ENCODE results near the gene ACTA2.
A peak's percentile ranks its signal among the peaks of the same experiment; 100 is the strongest.

Gene ACTA2

DNA sequence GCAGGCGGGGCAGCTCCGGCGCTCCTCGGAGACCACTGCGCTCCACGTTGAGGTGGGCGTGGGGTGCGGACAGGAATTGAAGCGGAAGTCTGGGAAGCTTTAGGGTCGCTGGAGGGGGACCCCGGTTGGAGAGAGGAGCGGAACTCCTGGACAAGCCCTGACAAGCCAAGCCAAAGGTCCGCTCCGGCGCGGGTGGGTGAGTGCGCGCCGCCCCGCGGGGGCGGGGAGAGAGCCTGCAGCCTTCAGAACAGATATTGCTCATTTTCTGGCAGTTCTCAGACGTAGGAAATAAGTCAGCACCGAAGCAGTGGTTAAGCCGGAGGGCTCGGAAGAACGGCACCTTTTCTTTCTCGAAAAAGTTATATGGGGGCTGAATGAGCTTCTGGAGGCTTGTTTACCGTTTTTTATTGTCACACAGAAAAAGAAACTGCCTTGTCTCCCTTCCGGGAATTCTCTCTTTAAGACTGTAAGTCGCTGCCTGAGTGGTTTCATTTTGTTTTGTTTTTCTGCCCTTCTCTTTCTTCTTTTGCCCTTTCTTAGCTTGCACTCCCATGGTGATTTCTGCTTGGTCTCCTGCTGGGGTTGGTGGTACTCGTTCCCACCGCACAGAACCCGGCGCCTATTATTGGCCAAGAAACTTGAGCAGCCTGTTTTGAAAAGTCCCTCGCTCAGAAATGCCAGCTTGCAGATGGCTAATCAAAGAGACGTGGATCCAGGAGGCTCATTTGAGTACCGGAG lies 38.8 kb upstream of the ACTA2 start:
- H3K4me1 ChIP-seq, result peaks cover 30% of the 10 kb centered on the region
- H3K9ac ChIP-seq, result peak overlapping the region; percentile 66
- H4K20me1 ChIP-seq, result no peaks in the 10 kb centered on the region
- no peaks in the 10 kb centered on the region for H3K27me3 ChIP-seq
- H3K9me3 ChIP-seq, result no peaks in the 10 kb centered on the region
- TF ChIP-seq Cebpa-rat (IDR thresholded peaks at IDR 0.05), result no peak
- H3K27ac ChIP-seq, result peak overlapping the region; percentile 33; the same call in 1 of the 2 replicates
- peak overlapping the region; percentile 88 for H3K4me2 ChIP-seq
- no peaks in the 10 kb centered on the region for H3K36me3 ChIP-seq
- H3K4me3 ChIP-seq, result peak overlapping the region; percentile 75

DNA sequence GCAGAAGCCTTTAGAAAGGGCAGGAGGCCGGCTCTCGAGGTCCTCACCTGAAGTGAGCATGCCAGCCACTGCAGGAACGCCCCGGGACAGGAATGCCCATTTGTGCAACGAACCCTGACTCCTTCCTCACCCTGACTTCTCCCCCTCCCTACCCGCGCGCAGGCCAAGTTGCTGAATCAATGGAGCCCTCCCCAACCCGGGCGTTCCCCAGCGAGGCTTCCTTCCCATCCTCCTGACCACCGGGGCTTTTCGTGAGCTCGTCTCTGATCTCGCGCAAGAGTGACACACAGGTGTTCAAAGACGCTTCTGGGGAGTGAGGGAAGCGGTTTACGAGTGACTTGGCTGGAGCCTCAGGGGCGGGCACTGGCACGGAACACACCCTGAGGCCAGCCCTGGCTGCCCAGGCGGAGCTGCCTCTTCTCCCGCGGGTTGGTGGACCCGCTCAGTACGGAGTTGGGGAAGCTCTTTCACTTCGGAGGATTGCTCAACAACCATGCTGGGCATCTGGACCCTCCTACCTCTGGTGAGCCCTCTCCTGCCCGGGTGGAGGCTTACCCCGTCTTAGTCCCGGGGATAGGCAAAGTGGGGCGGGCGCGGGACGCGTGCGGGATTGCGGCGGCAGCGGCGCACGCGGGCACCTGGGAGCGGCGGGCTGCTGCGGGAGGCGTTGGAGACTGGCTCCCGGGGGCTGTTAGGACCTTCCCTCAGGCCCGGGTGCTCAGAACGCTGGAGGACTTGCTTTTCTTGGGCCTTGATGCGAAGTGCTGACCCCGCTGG lies 38.0 kb upstream of the ACTA2 start, which contains the start of gene FAS:
Gene FAS (plus strand): TSS at position 415 of the 777 bp plus-strand sequence. CDS start 79 bp downstream, at position 494.
- peaks cover 30% of the 10 kb centered on the region for H3K4me1 ChIP-seq
- peak within 1 kb of the TSS; percentile 33; the same call in 1 of the 2 replicates for H3K27ac ChIP-seq
- peak; percentile 57; the same call in 1 of the 2 replicates for TF ChIP-seq Cebpa-rat (IDR thresholded peaks at IDR 0.05)
- peak within 1 kb of the TSS; percentile 88 for H3K4me2 ChIP-seq
- H3K9me3 ChIP-seq, result no peaks in the 10 kb centered on the region
- no peaks in the 10 kb centered on the region for H3K36me3 ChIP-seq
- no peaks in the 10 kb centered on the region for H3K27me3 ChIP-seq
- H3K9ac ChIP-seq, result peak within 1 kb of the TSS; percentile 66
- H3K4me3 ChIP-seq, result peak within 1 kb of the TSS; percentile 75
- H4K20me1 ChIP-seq, result no peaks in the 10 kb centered on the region

DNA sequence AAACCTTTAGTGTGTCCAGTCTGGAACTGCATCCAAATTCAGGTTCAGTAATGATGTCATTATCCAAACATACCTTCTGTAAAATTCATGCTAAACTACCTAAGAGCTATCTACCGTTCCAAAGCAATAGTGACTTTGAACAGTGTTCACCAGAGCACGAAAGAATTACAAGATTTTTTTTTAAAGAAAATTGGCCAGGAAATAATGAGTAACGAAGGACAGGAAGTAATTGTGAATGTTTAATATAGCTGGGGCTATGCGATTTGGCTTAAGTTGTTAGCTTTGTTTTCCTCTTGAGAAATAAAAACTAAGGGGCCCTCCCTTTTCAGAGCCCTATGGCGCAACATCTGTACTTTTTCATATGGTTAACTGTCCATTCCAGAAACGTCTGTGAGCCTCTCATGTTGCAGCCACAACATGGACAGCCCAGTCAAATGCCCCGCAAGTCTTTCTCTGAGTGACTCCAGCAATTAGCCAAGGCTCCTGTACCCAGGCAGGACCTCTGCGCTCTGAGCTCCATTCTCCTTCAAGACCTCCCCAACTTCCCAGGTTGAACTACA lies 37.3 kb upstream of the ACTA2 start:
- Histone ChIP-seq H3K4me1 (peaks cover 30% of the 10 kb centered on the region), H3K36me3 (no peaks in the 10 kb centered on the region), H3K4me2 (peak overlapping the region; percentile 88), H3K9me3 (no peaks in the 10 kb centered on the region), H3K4me3 (peak overlapping the region; percentile 75), H3K27me3 (no peaks in the 10 kb centered on the region), H4K20me1 (no peaks in the 10 kb centered on the region), H3K9ac (no peak overlapping the region), H3K27ac (no peak overlapping the region)
- TF ChIP-seq Cebpa-rat (IDR thresholded peaks at IDR 0.05), result peak; percentile 47; the same call in 1 of the 2 replicates

DNA sequence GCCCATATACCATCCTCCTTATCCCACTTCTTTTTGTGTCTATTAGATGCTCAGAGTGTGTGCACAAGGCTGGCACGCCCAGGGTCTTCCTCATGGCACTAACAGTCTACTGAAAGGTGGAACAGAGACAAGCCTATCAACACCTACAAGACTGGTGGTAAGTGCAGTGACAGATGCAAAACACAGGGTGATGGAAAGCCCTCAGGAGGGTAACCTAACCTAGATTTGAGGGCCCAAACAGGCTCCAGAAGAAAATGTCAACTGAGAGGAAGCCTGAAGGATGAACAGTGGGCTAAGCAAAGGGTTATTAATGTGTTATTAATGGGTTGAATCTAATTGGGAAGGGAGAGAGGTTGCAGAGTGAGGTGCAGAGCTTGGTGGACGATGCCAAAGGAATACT lies 36.9 kb upstream of the ACTA2 start:
- H3K27ac ChIP-seq, result no peak overlapping the region
- H3K9ac ChIP-seq, result no peak overlapping the region
- peaks cover 30% of the 10 kb centered on the region for H3K4me1 ChIP-seq
- H3K4me2 ChIP-seq, result peak overlapping the region; percentile 88; the same call in 1 of the 2 replicates
- H3K36me3 ChIP-seq, result no peaks in the 10 kb centered on the region
- H3K9me3 ChIP-seq, result no peaks in the 10 kb centered on the region
- H3K4me3 ChIP-seq, result no peak overlapping the region
- no peak for TF ChIP-seq Cebpa-rat (IDR thresholded peaks at IDR 0.05)
- H3K27me3 ChIP-seq, result no peaks in the 10 kb centered on the region
- no peaks in the 10 kb centered on the region for H4K20me1 ChIP-seq

DNA sequence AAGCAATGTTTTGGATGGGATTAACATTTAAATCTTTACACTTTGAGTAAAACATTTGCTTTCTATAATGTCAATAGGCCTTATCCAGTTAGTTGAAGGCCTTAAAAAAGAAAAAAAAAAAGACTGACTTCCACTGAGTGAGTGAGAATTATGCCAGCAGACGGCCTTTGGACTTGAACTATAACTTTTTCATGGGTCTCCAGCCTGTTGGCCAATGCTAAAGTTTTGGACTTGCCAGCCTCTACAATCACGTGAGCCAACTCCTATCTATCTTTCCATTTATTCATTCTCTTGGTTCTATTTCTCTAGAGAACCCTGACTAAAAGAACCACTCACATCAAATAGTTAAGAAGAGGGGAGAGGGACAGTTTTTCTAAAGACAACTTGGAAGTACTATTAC lies 35.3 kb upstream of the ACTA2 start:
- TF ChIP-seq Cebpa-rat (IDR thresholded peaks at IDR 0.05), result no peak
- Histone ChIP-seq H4K20me1 (no peaks in the 10 kb centered on the region), H3K4me2 (no peak overlapping the region), H3K9me3 (no peaks in the 10 kb centered on the region), H3K36me3 (no peaks in the 10 kb centered on the region), H3K4me3 (no peak overlapping the region), H3K27me3 (no peaks in the 10 kb centered on the region), H3K4me1 (peaks cover 30% of the 10 kb centered on the region), H3K27ac (no peak overlapping the region), H3K9ac (no peak overlapping the region)

DNA sequence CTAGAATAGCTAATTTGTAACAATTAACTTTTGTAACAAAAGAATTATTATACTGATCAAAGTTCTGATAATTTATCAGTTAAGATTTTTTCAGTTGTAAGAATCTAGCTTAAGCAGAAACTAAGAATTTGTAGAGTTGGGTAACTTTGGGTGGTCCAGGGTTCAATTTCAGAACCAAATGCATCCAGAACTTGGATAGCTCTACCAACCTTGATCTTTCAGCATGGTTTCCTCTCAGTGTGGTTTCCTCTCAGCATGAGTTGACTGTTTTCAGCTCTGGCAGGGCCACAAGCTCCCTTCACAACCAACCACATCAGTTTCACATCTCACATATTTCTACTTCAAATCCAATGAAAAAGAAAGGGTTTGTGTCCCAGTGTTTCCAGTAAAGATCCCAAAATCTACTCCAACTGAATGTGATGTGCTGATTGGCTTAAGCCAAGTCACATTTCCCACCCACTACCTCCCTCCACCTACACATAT lies 34.7 kb upstream of the ACTA2 start:
- Histone ChIP-seq H3K36me3 (no peaks in the 10 kb centered on the region), H3K9me3 (no peaks in the 10 kb centered on the region), H3K9ac (no peak overlapping the region), H3K4me1 (peaks cover 29% of the 10 kb centered on the region), H3K4me2 (no peak overlapping the region), H4K20me1 (no peaks in the 10 kb centered on the region), H3K27ac (no peak overlapping the region), H3K27me3 (no peaks in the 10 kb centered on the region), H3K4me3 (no peak overlapping the region)
- no peak for TF ChIP-seq Cebpa-rat (IDR thresholded peaks at IDR 0.05)

DNA sequence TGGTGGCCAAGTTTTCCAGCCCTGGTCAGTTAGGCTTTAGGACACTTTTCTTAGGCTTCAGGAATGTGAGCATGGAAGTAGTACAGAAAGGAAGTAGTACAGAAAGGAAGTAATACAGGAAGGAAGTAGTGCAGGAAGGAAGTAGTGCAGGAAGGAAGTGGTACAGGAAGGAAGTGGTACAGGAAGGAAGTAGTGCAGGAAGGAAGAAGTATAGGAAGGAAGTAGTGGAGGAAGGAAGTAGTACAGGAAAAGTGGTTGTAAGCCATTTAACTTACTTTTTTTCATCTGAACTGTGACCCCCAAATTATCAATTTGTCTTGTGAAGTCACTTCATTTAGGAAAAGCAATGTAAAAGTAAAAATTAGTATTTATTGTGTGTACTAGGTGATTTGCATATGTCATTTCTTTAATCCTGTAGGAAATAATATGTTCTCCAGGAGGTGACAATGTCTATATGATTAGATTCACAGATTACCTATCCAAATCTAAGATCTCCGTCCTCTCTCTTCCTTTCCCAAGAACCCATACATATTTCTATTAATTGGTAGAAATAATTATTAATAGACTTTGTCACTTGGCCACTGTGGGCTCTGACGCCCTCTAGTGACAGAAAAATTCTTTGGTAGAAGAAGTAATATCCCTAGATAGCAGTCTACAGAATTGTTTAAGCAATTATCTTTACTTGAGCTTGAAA lies 34.1 kb upstream of the ACTA2 start:
- no peak overlapping the region for H3K4me3 ChIP-seq
- H3K27ac ChIP-seq, result no peak overlapping the region
- no peaks in the 10 kb centered on the region for H3K36me3 ChIP-seq
- no peaks in the 10 kb centered on the region for H3K9me3 ChIP-seq
- no peaks in the 10 kb centered on the region for H3K27me3 ChIP-seq
- no peak for TF ChIP-seq Cebpa-rat (IDR thresholded peaks at IDR 0.05)
- H3K4me2 ChIP-seq, result no peak overlapping the region
- no peaks in the 10 kb centered on the region for H4K20me1 ChIP-seq
- H3K4me1 ChIP-seq, result peaks cover 23% of the 10 kb centered on the region
- no peak overlapping the region for H3K9ac ChIP-seq

DNA sequence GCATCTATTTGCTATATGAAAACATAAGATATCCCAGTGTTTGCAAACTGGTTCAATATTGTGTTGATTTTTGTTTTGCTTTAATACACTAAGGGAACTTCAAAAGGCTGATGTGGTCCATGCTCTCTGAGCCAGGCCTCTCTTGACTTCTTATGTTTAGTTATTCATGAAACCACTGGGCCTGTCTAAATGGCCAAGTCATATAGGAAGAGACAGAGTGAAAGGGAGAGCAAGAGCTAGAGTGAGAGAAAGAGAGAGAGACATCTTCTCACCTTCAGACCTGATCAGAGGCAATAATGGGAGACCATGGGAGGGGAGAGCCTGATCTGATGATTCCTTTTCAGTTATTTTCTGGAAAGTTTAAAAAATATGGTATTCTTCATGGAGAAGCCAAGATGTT lies 32.0 kb upstream of the ACTA2 start:
- H3K27ac ChIP-seq, result no peak overlapping the region
- H3K4me1 ChIP-seq, result peaks cover 12% of the 10 kb centered on the region; the same call in 1 of the 2 replicates
- no peaks in the 10 kb centered on the region for H3K9me3 ChIP-seq
- H3K9ac ChIP-seq, result no peak overlapping the region
- no peak overlapping the region for H3K4me2 ChIP-seq
- no peaks in the 10 kb centered on the region for H4K20me1 ChIP-seq
- no peak for TF ChIP-seq Cebpa-rat (IDR thresholded peaks at IDR 0.05)
- no peaks in the 10 kb centered on the region for H3K27me3 ChIP-seq
- H3K36me3 ChIP-seq, result no peaks in the 10 kb centered on the region
- no peak overlapping the region for H3K4me3 ChIP-seq

DNA sequence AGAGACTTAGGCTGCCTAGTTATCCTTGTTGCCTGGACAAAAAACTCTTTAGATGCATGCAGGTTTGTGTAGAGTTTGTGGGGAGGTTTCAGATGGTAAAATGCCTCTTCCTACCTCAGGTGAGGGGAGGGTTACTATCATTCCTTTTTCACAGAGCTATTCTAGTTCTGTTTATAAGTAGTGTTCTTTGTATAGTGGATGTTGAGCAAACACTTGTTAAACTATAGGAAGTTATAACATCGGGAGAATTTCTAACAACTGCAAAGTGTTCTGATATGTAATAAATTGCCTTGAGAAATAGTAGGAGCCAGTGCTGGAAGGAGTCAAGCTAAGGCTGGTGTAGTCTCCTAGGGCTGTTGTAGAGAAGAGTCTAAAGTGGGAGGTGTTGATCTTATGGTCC lies 31.4 kb upstream of the ACTA2 start:
- Histone ChIP-seq H3K4me2 (no peak overlapping the region), H3K9me3 (no peaks in the 10 kb centered on the region), H3K4me1 (peaks cover 18% of the 10 kb centered on the region), H3K4me3 (no peak overlapping the region), H3K27me3 (no peaks in the 10 kb centered on the region), H3K36me3 (no peaks in the 10 kb centered on the region), H3K27ac (no peak overlapping the region), H3K9ac (no peak overlapping the region), H4K20me1 (no peaks in the 10 kb centered on the region)
- no peak for TF ChIP-seq Cebpa-rat (IDR thresholded peaks at IDR 0.05)
